Esophagus squamous epithelium (tissue), 5 donors: ENCODE results near the gene STAT2. TPM values are rescaled to one million over a fixed set of nuclear protein-coding genes. Genes with fewer than 3 reads are reported as not detected.
A peak's percentile ranks its signal among the peaks of the same experiment; 100 is the strongest.

Experiments
- DNase-seq: peaks from one replicate; lab custom pipeline; 2025; lab: John Stamatoyannopoulos, UW
- H3K27ac ChIP-seq, 4 donors: fragments of 200-600 bp; sonication (generic); one replicate each; pipeline ENCODE4 v1.5.1; 2016 to 2019; ENCODE audit warnings: mild to moderate bottlenecking in 1 of 4
- H3K27me3 ChIP-seq, 4 donors: fragments of 200-600 bp; sonication (generic); 1 replicate in 3 of 4; 2 replicates in 1 of 4; pipeline versions ENCODE4 v1.5.1 to v1.6.0; 2017 to 2021; ENCODE audit warnings: antibody characterized with exemption in 1 of 4
- H3K36me3 ChIP-seq, 3 donors: fragments of 200-600 bp; sonication (generic); one replicate each; pipeline ENCODE4 v1.5.1; 2016 to 2019
- H3K4me1 ChIP-seq, 3 donors: fragments of 200-600 bp; sonication (generic); one replicate each; pipeline ENCODE4 v1.5.1; 2017 to 2019
- H3K4me3 ChIP-seq, 4 donors: fragments of 200-600 bp; sonication (generic); 1 replicate in 3 of 4; 2 replicates in 1 of 4; pipeline ENCODE4 v1.5.1; 2016 to 2019; ENCODE audit warnings: mild to moderate bottlenecking in 2 of 4, moderate library complexity in 1 of 4
- H3K9me3 ChIP-seq, 3 donors: fragments of 200-600 bp; sonication (generic); one replicate each; pipeline ENCODE4 v1.5.1; 2016 to 2019
- POLR2A ChIP-seq, 4 donors: fragments of 450-650 bp; IDR thresholded peaks; one replicate each; pipeline ENCODE4 v1.6.1; 2017; ENCODE audit warnings: antibody characterized with exemption in 4 of 4, mild to moderate bottlenecking in 4 of 4, moderate library complexity in 3 of 4
- WGBS, 2 donors: methylation state at CpG; one replicate each; pipeline ENCODE4 v1.1.5; 2018; 5-methylcytosine and 5-hydroxymethylcytosine counted together
- intact Hi-C: fragments of 100-400 bp; cut with DNase I; formaldehyde crosslinking; loops from one replicate; pipeline ENCODE4 v1.15.0; 2022
- total RNA-seq, 4 donors: library from RNA; depleted of rRNA; stranded (reverse); fragments of >200 nt; gene quantifications; one replicate each; pipeline ENCODE4 v1.1.0, GENCODE V29; 2016
- TF ChIP-seq, protein P1 (sequence below), 6 experiments: fragments of 450-650 bp in 4 of 6; fragments of 200-600 bp in 2 of 6; sonication (generic) in 2 of 6; IDR thresholded peaks; one replicate each; pipeline ENCODE4 v1.5.1; 2016 to 2019; ENCODE audit warnings: antibody characterized with exemption in 6 of 6, mild to moderate bottlenecking in 4 of 6, moderate library complexity in 4 of 6
- donor health status: DM: yes; HTN: yes; CAD: no.

The STAT2 gene
- total RNA-seq, 4 donors from 2014 or later: 54.3 to 83.7 (median 62.4) TPM

DNA sequence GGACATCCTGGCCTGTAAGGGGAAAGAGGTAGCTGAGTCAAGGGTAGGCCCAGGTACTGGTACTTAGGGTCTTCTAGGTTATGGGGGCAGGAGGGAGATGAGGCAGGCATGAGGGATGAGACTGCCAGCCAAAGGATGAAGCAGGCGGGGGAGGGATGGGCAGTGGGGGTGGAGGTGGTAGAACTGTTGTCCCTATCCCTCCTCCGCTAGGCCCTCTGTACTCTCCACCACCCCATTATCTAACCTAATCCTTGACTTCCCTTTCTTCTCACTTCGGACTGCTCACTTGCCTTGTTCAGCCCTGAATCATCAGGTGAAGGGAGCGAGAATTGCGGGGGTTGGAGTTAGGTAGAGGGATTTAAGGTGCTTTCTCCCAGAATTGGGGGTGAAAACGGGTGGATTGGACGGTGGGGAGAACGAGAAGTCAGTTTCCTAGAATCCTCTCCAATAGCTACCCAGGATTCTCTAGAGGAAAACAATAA lies 26.7 kb downstream of the STAT2 start:
- no peaks in the 10 kb centered on the region for H3K27me3 ChIP-seq
- WGBS, 2 donors: 6 to 17% methylated on average over 7 to 8 of the region's 8 CpGs
- no peak for DNase-seq
- H3K9me3 ChIP-seq: no peaks in the 10 kb centered on the region
- H3K4me3 ChIP-seq: peak overlapping the region; percentile 41 to 82 (median 66)
- H3K27ac ChIP-seq: peak overlapping the region; percentile 88 to 96 (median 96)
- H3K4me1 ChIP-seq: peaks cover 7 to 22% (median 9%) of the 10 kb centered on the region in 3 donors
- H3K36me3 ChIP-seq: peaks cover 0 to 5% (median 0%) of the 10 kb centered on the region in 3 donors
- intact Hi-C loops: no loop called here
- TF ChIP-seq POLR2A (IDR thresholded peaks at IDR 0.05): no peak
- TF ChIP-seq, protein P1, sequence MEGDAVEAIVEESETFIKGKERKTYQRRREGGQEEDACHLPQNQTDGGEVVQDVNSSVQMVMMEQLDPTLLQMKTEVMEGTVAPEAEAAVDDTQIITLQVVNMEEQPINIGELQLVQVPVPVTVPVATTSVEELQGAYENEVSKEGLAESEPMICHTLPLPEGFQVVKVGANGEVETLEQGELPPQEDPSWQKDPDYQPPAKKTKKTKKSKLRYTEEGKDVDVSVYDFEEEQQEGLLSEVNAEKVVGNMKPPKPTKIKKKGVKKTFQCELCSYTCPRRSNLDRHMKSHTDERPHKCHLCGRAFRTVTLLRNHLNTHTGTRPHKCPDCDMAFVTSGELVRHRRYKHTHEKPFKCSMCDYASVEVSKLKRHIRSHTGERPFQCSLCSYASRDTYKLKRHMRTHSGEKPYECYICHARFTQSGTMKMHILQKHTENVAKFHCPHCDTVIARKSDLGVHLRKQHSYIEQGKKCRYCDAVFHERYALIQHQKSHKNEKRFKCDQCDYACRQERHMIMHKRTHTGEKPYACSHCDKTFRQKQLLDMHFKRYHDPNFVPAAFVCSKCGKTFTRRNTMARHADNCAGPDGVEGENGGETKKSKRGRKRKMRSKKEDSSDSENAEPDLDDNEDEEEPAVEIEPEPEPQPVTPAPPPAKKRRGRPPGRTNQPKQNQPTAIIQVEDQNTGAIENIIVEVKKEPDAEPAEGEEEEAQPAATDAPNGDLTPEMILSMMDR (IDR thresholded peaks at IDR 0.05): no peak

DNA sequence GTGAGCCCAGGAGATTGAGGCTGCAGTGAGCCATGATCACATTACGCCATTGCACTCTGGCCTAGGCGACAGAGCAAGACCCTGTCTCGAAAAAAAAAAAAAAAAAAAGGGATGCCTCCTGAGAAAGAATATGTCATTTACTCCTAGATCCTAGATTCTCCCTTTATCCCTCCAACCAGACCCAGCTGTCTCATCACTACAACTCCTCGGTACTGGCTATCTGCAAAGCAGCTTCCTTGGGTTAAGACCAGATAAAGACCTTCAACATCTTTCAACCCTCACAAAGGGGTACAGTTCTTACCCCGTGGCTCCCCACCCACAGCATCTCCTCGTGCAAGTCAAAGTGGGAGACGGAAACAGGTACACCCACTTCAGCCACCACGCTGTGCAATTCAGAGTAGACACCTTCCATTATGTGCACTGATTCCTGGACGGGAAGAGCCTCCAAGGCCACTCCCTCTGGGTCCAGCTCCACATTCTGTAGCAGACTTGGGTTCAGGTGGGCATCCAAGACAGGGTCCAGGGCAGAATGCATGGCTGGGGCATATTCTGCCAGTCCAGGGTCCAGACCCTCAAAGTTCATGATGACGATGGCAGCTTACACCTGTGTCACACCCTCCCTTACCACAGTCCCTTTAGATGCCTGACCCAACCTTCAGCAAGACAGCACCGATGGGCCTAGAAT lies 27.3 kb downstream of the STAT2 start:
- Histone ChIP-seq H3K4me3 (peak overlapping the region; percentile 41 to 82 (median 66)), H3K27ac (peak overlapping the region; percentile 88 to 96 (median 96)), H3K4me1 (peaks cover 7 to 18% (median 9%) of the 10 kb centered on the region in 3 donors), H3K27me3 (no peaks in the 10 kb centered on the region), H3K36me3 (peaks cover 0 to 10% (median 0%) of the 10 kb centered on the region in 3 donors), H3K9me3 (no peaks in the 10 kb centered on the region)
- TF ChIP-seq, protein P1 (IDR thresholded peaks at IDR 0.05): no peak
- no peak for TF ChIP-seq POLR2A (IDR thresholded peaks at IDR 0.05)
- DNase-seq: no peak
- WGBS, 2 donors: 89 to 94% methylated on average over 7 to 8 of the region's 11 CpGs
- intact Hi-C loops: no loop called here

DNA sequence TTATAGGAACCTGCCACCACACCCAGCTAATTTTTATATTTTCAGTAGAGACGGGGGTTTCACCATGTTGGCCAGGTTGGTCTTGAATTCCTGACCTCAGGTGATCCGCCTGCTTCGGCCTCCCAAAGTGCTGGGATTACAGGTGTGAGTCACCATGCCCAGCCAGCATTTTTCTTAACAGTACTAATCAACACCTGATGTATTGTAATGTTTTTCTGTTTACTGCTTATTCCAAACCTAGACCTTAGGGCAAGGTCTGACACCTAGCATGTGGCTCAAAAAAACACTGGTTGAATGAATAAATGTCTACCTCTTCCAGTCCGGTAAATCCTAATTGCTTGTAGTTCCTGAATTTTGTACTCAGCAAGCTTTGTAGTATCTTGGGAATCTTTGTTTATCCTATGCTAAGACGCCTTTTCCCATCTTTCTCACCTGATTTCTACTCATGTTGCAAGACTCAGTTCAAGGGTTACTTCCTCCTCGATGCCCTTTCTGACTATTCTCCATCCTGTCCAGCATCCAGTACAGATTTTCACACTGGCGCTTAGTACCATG lies 28.9 kb downstream of the STAT2 start:
- no peak for DNase-seq
- intact Hi-C loops: no loop called here

DNA sequence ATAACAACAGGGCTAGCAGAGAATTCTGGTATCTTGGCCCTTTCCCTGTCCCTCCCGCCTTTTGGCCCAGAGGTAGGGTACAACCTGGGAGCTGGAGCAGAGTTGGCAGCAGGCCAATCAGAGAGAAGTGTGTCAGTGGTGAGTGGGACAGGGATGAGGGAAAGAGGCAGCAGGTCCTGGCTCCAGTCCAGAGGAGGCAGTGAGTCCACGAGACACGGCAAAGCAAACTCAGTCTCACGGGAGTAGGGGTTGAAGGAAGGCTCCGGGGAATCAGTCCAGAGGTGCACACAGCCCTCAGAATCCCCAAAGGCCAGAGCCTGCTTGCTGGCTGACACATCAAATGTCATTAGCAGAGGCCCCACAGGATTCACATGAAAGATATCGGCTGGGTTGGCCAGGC lies 33.4 kb downstream of the STAT2 start:
- TF ChIP-seq POLR2A (IDR thresholded peaks at IDR 0.05): no peak
- TF ChIP-seq, protein P1 (IDR thresholded peaks at IDR 0.05): no peak
- no peaks in the 10 kb centered on the region for H3K27me3 ChIP-seq
- DNase-seq: no peak
- no peaks in the 10 kb centered on the region for H3K4me1 ChIP-seq
- no peak overlapping the region for H3K4me3 ChIP-seq
- no peaks in the 10 kb centered on the region for H3K9me3 ChIP-seq
- no peak overlapping the region for H3K27ac ChIP-seq
- intact Hi-C loops: loop anchor here (10.0 kb wide), 1 partner anchor 128 kb away; the partner anchor contains the start of gene MIP
- WGBS, 2 donors: 82 to 97% methylated on average over 4 to 6 of the region's 6 CpGs
- peaks cover 12 to 72% (median 35%) of the 10 kb centered on the region in 3 donors for H3K36me3 ChIP-seq

More for the DNA sequence above, 28.9 kb downstream of the STAT2 start:
- Histone ChIP-seq H3K27ac (no peak overlapping the region), H3K9me3 (no peaks in the 10 kb centered on the region), H3K4me3 (no peak overlapping the region), H3K27me3 (no peaks in the 10 kb centered on the region), H3K36me3 (peaks cover 11 to 27% (median 11%) of the 10 kb centered on the region in 3 donors), H3K4me1 (peaks cover 7 to 18% (median 9%) of the 10 kb centered on the region in 3 donors)
- WGBS, 2 donors: 76 to 91% methylated on average over 7 of the region's 7 CpGs
- TF ChIP-seq POLR2A (IDR thresholded peaks at IDR 0.05): no peak
- TF ChIP-seq, protein P1 (IDR thresholded peaks at IDR 0.05): no peak

DNA sequence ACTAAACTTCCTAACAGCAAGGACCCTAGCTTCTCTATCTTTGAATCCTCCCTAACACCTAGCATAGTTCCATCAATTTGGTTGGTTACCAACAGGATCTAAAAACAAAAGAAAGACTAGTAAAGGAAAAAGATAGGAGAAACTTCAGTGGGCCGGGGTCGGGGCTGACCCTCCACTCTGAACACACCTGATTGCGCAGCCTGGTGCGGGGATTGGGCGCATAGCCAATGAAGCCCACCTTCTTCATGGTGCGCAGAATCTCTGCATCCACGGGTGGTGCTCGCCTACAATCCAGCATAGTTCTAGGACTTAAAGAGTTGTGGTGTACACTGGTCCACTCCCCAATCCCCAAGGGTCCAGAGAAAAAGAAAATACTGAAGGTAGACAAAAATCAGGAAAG lies 33.8 kb downstream of the STAT2 start:
- Histone ChIP-seq H3K36me3 (peaks cover 12 to 76% (median 35%) of the 10 kb centered on the region in 3 donors), H3K27me3 (no peaks in the 10 kb centered on the region), H3K4me1 (no peaks in the 10 kb centered on the region), H3K9me3 (no peaks in the 10 kb centered on the region), H3K27ac (no peak overlapping the region), H3K4me3 (no peak overlapping the region)
- intact Hi-C loops: loop anchor here (10.0 kb wide), 1 partner anchor 129 kb away; the partner anchor contains the start of gene MIP
- no peak for DNase-seq
- 93 to 95% methylated on average over 6 to 8 of the region's 8 CpGs for WGBS, 2 donors
- TF ChIP-seq POLR2A (IDR thresholded peaks at IDR 0.05): no peak
- TF ChIP-seq, protein P1 (IDR thresholded peaks at IDR 0.05): no peak
